Parathyroid adenoma (tissue), 2 donors: ENCODE measurements around the gene HSF2BP.
"Not testable (repeated sequence)": the region's sequence is repeated elsewhere in the genome, so short reads cannot be mapped to it uniquely, and the experiment has no call there.

Source experiments
- H2AFZ ChIP-seq: fragments of 300-600 bp; sonication (generic); one replicate; pipeline ENCODE4 v1.7.0; 2017; ENCODE audit warnings: antibody characterized with exemption, mild to moderate bottlenecking
- H3K27ac ChIP-seq: fragments of 300-600 bp; sonication (generic); one replicate; pipeline ENCODE4 v1.7.0; 2017
- H3K27me3 ChIP-seq: fragments of 300-600 bp; sonication (generic); one replicate; pipeline ENCODE4 v1.7.0; 2017; ENCODE audit warnings: low read length; ENCODE audit not compliant: control insufficient read depth, insufficient read depth
- H3K36me3 ChIP-seq: fragments of 300-600 bp; sonication (generic); one replicate; pipeline ENCODE4 v1.7.0; 2017; ENCODE audit warnings: low read length; ENCODE audit not compliant: control insufficient read depth, insufficient read depth
- H3K4me1 ChIP-seq: fragments of 300-600 bp; sonication (generic); one replicate; pipeline ENCODE4 v1.7.0; 2017; ENCODE audit warnings: control low read depth
- H3K4me2 ChIP-seq: fragments of 300-600 bp; sonication (generic); one replicate; pipeline ENCODE4 v1.7.0; 2017; ENCODE audit warnings: low read length
- H3K4me3 ChIP-seq: fragments of 300-600 bp; sonication (generic); one replicate; pipeline ENCODE4 v1.7.0; 2017; ENCODE audit warnings: low read depth, low read length
- H3K79me2 ChIP-seq: fragments of 300-600 bp; sonication (generic); one replicate; pipeline ENCODE4 v1.7.0; 2017; ENCODE audit warnings: control low read depth
- H3K9ac ChIP-seq: fragments of 300-600 bp; sonication (generic); one replicate; pipeline ENCODE4 v1.7.0; 2017; ENCODE audit warnings: mild to moderate bottlenecking
- H3K9me3 ChIP-seq: fragments of 300-600 bp; sonication (generic); one replicate; pipeline ENCODE4 v1.7.0; 2017; ENCODE audit warnings: low read length; ENCODE audit not compliant: control insufficient read depth
- CTCF ChIP-seq: fragments of 300-600 bp; sonication (generic); IDR thresholded peaks from one replicate; pipeline ENCODE4 v1.7.0; 2017; ENCODE audit warnings: antibody characterized with exemption, mild to moderate bottlenecking
- donor health status: primary hyperparathyroidism.

HSF2BP gene

GRCh38 chr21:43619344-43619743 lies 39.9 kb downstream of the HSF2BP start:
- H3K9me3 ChIP-seq: no peaks in the 10 kb centered on the region
- no peak overlapping the region for H2AFZ ChIP-seq
- no peak overlapping the region for H3K9ac ChIP-seq
- no peak overlapping the region for H3K27ac ChIP-seq
- no peaks in the 10 kb centered on the region for H3K27me3 ChIP-seq
- peaks cover 3% of the 10 kb centered on the region for H3K4me1 ChIP-seq
- H3K79me2 ChIP-seq: no peaks in the 10 kb centered on the region
- TF ChIP-seq CTCF: no peak
- H3K4me2 ChIP-seq: no peak overlapping the region
- H3K4me3 ChIP-seq: no peak overlapping the region
- H3K36me3 ChIP-seq: no peaks in the 10 kb centered on the region

- Histone ChIP-seq H3K4me3 (no peak overlapping the region), H3K9me3 (no peaks in the 10 kb centered on the region), H3K9ac (no peak overlapping the region), H3K36me3 (no peaks in the 10 kb centered on the region), H3K79me2 (no peaks in the 10 kb centered on the region), H3K4me2 (no peak overlapping the region), H2AFZ (no peak overlapping the region), H3K4me1 (no peaks in the 10 kb centered on the region), H3K27me3 (no peaks in the 10 kb centered on the region), H3K27ac (no peak overlapping the region)
- TF ChIP-seq CTCF: no peak
Observed at GRCh38 chr21:43618940-43619339, 40.3 kb downstream of the HSF2BP start.

GRCh38 chr21:43616861-43617260 lies 42.4 kb downstream of the HSF2BP start:
- H3K36me3 ChIP-seq, H3K79me2 ChIP-seq, H3K4me1 ChIP-seq, H3K4me3 ChIP-seq, H3K27me3 ChIP-seq, H3K9ac ChIP-seq, H3K4me2 ChIP-seq, H3K9me3 ChIP-seq, H3K27ac ChIP-seq, H2AFZ ChIP-seq: not testable (repeated sequence)

GRCh38 chr21:43614839-43615238 lies 44.4 kb downstream of the HSF2BP start:
- Histone ChIP-seq H3K4me1 (peaks cover 6% of the 10 kb centered on the region), H3K27me3 (no peaks in the 10 kb centered on the region), H3K4me3 (no peak overlapping the region), H2AFZ (no peak overlapping the region), H3K79me2 (no peaks in the 10 kb centered on the region), H3K9ac (no peak overlapping the region), H3K9me3 (no peaks in the 10 kb centered on the region), H3K36me3 (no peaks in the 10 kb centered on the region), H3K4me2 (no peak overlapping the region), H3K27ac (no peak overlapping the region)
- no peak for TF ChIP-seq CTCF

- H3K9me3 ChIP-seq: no peaks in the 10 kb centered on the region
- H3K9ac ChIP-seq: no peak overlapping the region
- no peak overlapping the region for H3K4me2 ChIP-seq
- H3K27me3 ChIP-seq: no peaks in the 10 kb centered on the region
- H3K27ac ChIP-seq: no peak overlapping the region
- no peaks in the 10 kb centered on the region for H3K79me2 ChIP-seq
- H3K4me1 ChIP-seq: peaks cover 6% of the 10 kb centered on the region
- H3K4me3 ChIP-seq: no peak overlapping the region
- no peak overlapping the region for H2AFZ ChIP-seq
- H3K36me3 ChIP-seq: no peaks in the 10 kb centered on the region
- no peak for TF ChIP-seq CTCF
Observed at GRCh38 chr21:43613755-43614638, 45.3 kb downstream of the HSF2BP start.
